ENCODE data around the gene SMTN. TPM values are rescaled to one million over a fixed set of nuclear protein-coding genes. Genes with fewer than 3 reads are reported as not detected.
A peak's percentile ranks its signal among the peaks of the same experiment; 100 is the strongest.
"Not testable (repeated sequence)": the region's sequence is repeated elsewhere in the genome, so short reads cannot be mapped to it uniquely, and the experiment has no call there.

SMTN gene
- total RNA-seq, 1 donor from 2014 or later, result 13.3 TPM

DNA sequence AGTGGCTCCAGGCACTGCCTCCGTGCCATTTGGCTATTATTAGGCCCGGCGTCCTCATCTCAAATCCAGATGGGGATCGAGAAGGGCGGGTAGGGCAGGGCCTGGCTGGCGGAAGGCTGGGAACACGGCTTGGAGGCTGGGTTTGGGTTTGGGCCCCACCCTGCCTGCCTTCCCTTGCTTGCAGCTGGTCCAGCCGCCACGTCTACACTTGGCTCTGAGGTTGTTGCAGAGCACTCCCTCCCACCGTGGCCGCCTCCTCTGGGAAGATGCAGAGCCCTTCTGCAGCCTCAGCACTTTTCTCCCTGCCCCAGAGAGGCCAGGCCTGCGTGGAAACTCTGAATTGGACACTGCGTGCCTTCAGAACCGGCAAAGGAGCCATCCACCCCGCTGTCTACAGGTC, 5.2 kb upstream of the SMTN start:
- TF ChIP-seq, protein P1, sequence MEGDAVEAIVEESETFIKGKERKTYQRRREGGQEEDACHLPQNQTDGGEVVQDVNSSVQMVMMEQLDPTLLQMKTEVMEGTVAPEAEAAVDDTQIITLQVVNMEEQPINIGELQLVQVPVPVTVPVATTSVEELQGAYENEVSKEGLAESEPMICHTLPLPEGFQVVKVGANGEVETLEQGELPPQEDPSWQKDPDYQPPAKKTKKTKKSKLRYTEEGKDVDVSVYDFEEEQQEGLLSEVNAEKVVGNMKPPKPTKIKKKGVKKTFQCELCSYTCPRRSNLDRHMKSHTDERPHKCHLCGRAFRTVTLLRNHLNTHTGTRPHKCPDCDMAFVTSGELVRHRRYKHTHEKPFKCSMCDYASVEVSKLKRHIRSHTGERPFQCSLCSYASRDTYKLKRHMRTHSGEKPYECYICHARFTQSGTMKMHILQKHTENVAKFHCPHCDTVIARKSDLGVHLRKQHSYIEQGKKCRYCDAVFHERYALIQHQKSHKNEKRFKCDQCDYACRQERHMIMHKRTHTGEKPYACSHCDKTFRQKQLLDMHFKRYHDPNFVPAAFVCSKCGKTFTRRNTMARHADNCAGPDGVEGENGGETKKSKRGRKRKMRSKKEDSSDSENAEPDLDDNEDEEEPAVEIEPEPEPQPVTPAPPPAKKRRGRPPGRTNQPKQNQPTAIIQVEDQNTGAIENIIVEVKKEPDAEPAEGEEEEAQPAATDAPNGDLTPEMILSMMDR (IDR thresholded peaks at IDR 0.05; ENCODE audit: partially characterized antibody, unreplicated experiment), result no peak
- peaks cover 3% of the 10 kb centered on the region for H3K27me3 Mint-ChIP-seq (ENCODE audit: unreplicated experiment)
- peaks cover 2% of the 10 kb centered on the region for H3K9me3 Mint-ChIP-seq (ENCODE audit: unreplicated experiment)
- H3K36me3 Mint-ChIP-seq (ENCODE audit: unreplicated experiment), result no peaks in the 10 kb centered on the region
- no peak overlapping the region for H3K27ac Mint-ChIP-seq (ENCODE audit: unreplicated experiment)
- no peak overlapping the region for H3K4me3 Mint-ChIP-seq (ENCODE audit: unreplicated experiment)
- DNase-seq, result no peak
- no peaks in the 10 kb centered on the region for H3K4me1 Mint-ChIP-seq (ENCODE audit: low read depth, unreplicated experiment)

DNA sequence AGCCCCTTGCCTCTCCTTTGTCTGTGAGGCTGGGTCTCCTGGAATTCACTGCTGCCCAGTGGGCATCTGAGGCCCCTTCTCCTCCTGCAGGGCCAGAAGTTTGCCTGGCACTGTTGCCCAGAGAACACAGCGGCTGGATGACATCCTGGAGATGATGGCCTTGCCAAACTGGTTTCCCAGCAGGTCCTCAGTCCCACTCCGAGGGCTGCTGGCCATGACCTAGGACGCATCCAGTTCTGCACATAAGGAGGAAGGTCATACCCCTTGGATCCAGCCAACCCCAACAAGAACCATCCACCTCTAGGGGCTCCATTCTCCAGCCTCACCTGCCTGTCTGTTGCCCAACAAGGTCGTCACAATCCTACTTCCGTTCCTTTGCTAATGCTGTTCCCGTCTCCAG, 3.4 kb upstream of the SMTN start:
- DNase-seq, result no peak
- H3K27me3 Mint-ChIP-seq (ENCODE audit: unreplicated experiment), result peaks cover 9% of the 10 kb centered on the region
- no peak overlapping the region for H3K4me3 Mint-ChIP-seq (ENCODE audit: unreplicated experiment)
- H3K36me3 Mint-ChIP-seq (ENCODE audit: unreplicated experiment), result no peaks in the 10 kb centered on the region
- no peak overlapping the region for H3K27ac Mint-ChIP-seq (ENCODE audit: unreplicated experiment)
- peaks cover 3% of the 10 kb centered on the region for H3K4me1 Mint-ChIP-seq (ENCODE audit: low read depth, unreplicated experiment)
- TF ChIP-seq, protein P1 (IDR thresholded peaks at IDR 0.05; ENCODE audit: partially characterized antibody, unreplicated experiment), result no peak
- peaks cover 2% of the 10 kb centered on the region for H3K9me3 Mint-ChIP-seq (ENCODE audit: unreplicated experiment)

DNA sequence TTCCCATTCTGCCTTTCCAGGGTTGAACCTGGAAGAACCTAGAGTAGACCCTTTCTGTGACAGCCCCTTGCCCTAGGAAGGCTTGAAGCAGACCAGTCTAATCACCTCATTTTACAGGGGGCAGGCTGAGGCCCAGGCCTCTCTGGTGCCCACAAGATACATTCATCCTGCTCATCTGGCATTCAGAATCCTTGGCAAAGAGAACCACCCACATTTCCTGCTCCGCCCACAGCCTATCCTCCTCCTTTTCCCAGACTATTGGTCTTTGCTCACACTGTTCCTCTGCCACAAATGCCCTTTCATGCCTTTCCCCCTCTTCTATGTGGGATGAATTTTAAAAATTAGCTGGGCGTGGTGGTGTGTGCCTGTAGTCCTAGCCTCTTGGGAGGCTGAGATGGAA, 2.7 kb upstream of the SMTN start:
- H3K36me3 Mint-ChIP-seq (ENCODE audit: unreplicated experiment); H3K4me3 Mint-ChIP-seq (ENCODE audit: unreplicated experiment); DNase-seq; H3K9me3 Mint-ChIP-seq (ENCODE audit: unreplicated experiment); H3K27me3 Mint-ChIP-seq (ENCODE audit: unreplicated experiment); H3K4me1 Mint-ChIP-seq (ENCODE audit: low read depth, unreplicated experiment); H3K27ac Mint-ChIP-seq (ENCODE audit: unreplicated experiment): not testable (repeated sequence)

DNA sequence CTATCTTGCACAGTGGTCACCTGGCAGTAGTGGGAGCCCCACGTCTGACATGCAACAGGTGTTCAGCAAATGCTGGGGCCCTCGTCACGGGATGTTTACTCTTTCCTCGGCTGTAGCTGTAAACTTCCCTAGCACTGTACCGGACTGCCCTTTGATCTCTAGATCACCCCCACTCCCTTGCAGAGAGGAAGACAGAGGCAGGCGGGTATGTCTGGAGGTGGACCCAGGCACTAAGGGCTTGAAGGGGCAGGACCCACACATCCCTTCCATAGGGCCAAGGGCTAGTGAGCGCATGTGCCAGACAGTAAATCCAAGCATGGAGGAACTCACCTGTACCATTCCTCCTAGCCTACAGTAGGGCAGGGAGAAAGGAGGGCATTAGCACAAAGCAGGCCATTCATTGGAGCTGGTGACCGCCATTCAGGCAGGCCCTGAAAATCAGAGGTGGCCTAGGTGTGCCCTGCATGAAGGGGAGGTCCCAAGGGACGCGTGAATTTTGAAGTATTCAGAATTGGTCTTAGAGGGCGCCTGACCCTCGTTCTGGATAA, 1.9 kb upstream of the SMTN start:
- Mint-ChIP-seq H3K27me3 (ENCODE audit: unreplicated experiment) (peaks cover 9% of the 10 kb centered on the region), H3K36me3 (ENCODE audit: unreplicated experiment) (no peaks in the 10 kb centered on the region), H3K27ac (ENCODE audit: unreplicated experiment) (no peak overlapping the region), H3K4me1 (ENCODE audit: low read depth, unreplicated experiment) (peaks cover 3% of the 10 kb centered on the region), H3K9me3 (ENCODE audit: unreplicated experiment) (peaks cover 3% of the 10 kb centered on the region), H3K4me3 (ENCODE audit: unreplicated experiment) (no peak overlapping the region)
- TF ChIP-seq, protein P1 (IDR thresholded peaks at IDR 0.05; ENCODE audit: partially characterized antibody, unreplicated experiment), result no peak
- no peak for DNase-seq

DNA sequence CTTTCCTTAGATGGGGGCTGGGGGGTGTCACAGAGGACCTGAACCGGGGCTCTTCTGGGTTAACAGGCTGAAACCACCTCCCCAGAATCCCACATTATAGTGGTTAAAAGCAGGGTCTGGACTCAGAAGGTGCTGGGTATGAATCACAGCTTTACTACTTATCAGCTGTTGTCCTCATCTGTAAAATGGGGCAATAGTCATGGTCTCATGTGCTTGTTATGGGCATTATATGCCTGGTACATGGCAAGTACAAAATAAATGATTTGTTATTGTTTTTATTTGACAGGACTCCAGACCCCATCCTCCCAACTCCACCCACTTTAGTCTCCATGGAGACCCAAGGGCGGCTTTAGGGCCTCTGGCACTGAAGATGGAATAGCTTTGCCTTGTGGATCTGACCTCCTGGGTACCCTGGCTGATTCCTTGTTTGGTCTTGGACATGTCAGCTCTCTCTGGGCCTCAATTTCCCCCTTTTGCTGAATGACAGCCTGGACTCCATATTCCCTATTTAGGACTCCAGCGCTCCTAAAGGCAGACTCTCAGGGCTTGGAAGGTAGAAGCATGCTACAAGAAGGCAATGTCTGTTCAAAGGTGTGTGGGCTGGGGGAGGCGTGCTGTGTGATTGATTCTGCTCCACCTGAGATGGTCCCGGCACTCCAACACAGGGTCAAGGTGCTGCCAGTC, 812 bp upstream of the SMTN start:
- no peak for DNase-seq
- Mint-ChIP-seq H3K4me3 (ENCODE audit: unreplicated experiment) (peak overlapping the region; percentile 89), H3K4me1 (ENCODE audit: low read depth, unreplicated experiment) (peaks cover 3% of the 10 kb centered on the region), H3K9me3 (ENCODE audit: unreplicated experiment) (peaks cover 3% of the 10 kb centered on the region), H3K36me3 (ENCODE audit: unreplicated experiment) (no peaks in the 10 kb centered on the region), H3K27me3 (ENCODE audit: unreplicated experiment) (peaks cover 9% of the 10 kb centered on the region), H3K27ac (ENCODE audit: unreplicated experiment) (peak overlapping the region; percentile 94)
- TF ChIP-seq, protein P1 (IDR thresholded peaks at IDR 0.05; ENCODE audit: partially characterized antibody, unreplicated experiment), result no peak

All from glutamatergic neuron (in vitro differentiated cells).